HFFc6 (cell line): ENCODE data around the gene PRM1. TPM values are rescaled to one million over a fixed set of nuclear protein-coding genes. Genes with fewer than 3 reads are reported as not detected.

Experiments
- DNase-seq: peaks from one replicate; pipeline ENCODE4 v3.0.0-alpha.2; 2018
- H3K27ac Mint-ChIP-seq: 2 replicates; pipeline ENCODE4 v1.8.0; 2020; ENCODE audit warnings: mild to moderate bottlenecking, mixed read lengths
- H3K27me3 Mint-ChIP-seq: 2 replicates; pipeline ENCODE4 v1.8.0; 2021; ENCODE audit warnings: mild to moderate bottlenecking, moderate library complexity, mixed read lengths; ENCODE audit not compliant: insufficient read depth
- H3K36me3 Mint-ChIP-seq: 2 replicates; pipeline ENCODE4 v1.8.0; 2021; ENCODE audit warnings: low read depth, mixed read lengths
- H3K4me1 Mint-ChIP-seq: 2 replicates; pipeline ENCODE4 v1.8.0; 2020; ENCODE audit warnings: low read depth, mixed read lengths
- H3K4me3 Mint-ChIP-seq: 2 replicates; pipeline ENCODE4 v1.8.0; 2020; ENCODE audit warnings: mild to moderate bottlenecking, moderate library complexity, mixed read lengths
- H3K9me3 Mint-ChIP-seq: 2 replicates; pipeline ENCODE4 v1.8.0; 2020; ENCODE audit warnings: mild to moderate bottlenecking, mixed read lengths
- total RNA-seq, 6 experiments: library from RNA; stranded (reverse); fragmentation: NEBNext Ultra II Directional; extraction: Animal tissue kit (Norgen Biotek cat#: 25700); gene quantifications; 2 replicates in 1 of 6; 3 replicates in 5 of 6; pipeline ENCODE4 v1.2.3, GENCODE V29; 2021
- TF ChIP-seq, protein P1 (sequence below): fragments of 200-600 bp; sonication (generic); IDR thresholded peaks from 2 replicates; pipeline ENCODE4 v1.5.0; 2021; ENCODE audit warnings: antibody characterized with exemption, mild to moderate bottlenecking

PRM1 gene
- total RNA-seq, 6 experiments from 2014 or later = not detected

DNA sequence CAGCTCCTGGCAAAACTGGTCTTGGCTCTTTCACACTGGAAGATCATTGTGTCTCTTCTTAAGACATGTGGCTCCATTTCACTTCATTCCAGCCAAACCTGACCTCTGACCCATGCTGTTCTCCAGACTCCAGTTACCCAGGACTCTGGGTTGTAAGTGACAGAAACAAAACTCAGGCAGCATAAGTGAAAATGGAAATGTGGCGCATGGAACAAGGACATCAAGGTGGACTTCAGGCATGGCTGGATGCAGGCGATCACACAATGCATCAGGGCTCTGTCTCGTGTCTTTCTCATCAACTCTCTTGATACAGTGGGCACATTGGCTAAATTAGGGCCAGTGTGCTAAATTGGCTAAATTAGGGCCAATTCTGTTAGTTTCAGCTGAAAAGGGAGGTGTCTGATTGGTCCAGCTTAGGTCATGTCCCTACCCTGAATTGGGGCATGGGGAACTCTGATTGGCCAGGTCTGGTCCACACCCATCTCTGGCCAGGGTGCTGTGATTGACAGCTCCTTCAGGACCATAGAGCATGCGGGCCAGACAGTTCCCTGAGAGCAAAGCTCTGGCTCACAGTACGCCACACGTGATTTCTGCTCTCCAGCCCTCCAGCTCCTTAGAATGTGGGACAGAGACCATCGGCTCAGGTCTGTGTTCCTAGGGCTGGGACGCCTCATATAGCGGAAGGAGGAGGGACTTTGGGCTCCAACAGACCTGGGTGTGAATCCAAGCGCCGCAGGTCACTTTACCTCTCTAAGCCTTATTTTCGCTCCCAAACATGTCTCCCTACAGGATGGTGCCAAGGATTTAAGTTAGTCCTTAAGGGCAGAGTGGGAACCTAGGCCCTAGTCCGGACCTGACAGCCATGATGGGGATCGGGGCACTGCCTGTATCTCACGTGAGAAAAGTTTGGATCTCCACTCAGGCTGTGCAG is 42.6 kb downstream of the PRM1 start:
- no peak for DNase-seq
- H3K4me3 Mint-ChIP-seq = no peak overlapping the region
- TF ChIP-seq, protein P1, sequence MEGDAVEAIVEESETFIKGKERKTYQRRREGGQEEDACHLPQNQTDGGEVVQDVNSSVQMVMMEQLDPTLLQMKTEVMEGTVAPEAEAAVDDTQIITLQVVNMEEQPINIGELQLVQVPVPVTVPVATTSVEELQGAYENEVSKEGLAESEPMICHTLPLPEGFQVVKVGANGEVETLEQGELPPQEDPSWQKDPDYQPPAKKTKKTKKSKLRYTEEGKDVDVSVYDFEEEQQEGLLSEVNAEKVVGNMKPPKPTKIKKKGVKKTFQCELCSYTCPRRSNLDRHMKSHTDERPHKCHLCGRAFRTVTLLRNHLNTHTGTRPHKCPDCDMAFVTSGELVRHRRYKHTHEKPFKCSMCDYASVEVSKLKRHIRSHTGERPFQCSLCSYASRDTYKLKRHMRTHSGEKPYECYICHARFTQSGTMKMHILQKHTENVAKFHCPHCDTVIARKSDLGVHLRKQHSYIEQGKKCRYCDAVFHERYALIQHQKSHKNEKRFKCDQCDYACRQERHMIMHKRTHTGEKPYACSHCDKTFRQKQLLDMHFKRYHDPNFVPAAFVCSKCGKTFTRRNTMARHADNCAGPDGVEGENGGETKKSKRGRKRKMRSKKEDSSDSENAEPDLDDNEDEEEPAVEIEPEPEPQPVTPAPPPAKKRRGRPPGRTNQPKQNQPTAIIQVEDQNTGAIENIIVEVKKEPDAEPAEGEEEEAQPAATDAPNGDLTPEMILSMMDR = no peak
- H3K36me3 Mint-ChIP-seq = no peaks in the 10 kb centered on the region
- peaks cover 2% of the 10 kb centered on the region; the same call in 1 of the 2 replicates for H3K27me3 Mint-ChIP-seq
- no peak overlapping the region for H3K27ac Mint-ChIP-seq
- H3K4me1 Mint-ChIP-seq = peaks cover 22% of the 10 kb centered on the region
- no peaks in the 10 kb centered on the region for H3K9me3 Mint-ChIP-seq

DNA sequence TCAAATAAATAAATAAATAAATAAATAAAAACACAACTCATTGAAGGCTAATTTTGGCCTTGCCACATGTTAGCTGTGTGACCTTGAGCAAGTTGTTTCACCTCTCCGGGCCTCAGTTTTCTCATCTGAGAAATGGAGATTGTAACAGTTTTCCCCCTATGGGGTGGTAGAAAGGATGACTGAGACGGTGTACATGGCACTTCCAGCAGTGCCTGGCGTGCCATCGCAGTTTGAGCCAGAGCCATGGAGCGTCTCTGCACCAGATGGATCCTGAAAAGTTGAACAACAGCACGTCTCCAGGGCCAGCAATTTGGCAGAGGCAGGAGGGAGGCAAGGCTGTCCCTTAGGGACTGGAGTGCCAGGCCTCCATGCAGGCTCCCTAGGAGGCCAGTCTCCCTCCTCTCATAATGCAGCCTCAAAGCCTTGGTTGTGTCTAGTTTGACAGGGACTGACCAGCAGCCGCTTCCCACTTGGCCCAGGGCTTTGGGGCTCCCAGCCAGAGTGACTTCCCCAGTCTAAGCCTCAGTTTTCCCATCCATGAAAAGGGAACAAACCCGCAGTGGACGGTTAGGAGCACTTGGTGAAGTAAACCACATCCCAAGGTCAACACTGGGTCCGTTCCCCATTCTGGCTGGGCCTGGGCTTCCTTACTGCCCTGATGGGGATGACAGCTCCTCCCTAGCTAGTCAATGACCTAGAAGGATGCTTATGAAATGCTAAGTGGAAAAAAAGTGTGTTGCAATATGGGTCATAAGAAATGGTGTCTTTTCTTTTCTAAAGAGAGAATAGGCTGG is 44.5 kb downstream of the PRM1 start:
- Mint-ChIP-seq H3K4me3 (no peak overlapping the region), H3K36me3 (no peaks in the 10 kb centered on the region)

DNA sequence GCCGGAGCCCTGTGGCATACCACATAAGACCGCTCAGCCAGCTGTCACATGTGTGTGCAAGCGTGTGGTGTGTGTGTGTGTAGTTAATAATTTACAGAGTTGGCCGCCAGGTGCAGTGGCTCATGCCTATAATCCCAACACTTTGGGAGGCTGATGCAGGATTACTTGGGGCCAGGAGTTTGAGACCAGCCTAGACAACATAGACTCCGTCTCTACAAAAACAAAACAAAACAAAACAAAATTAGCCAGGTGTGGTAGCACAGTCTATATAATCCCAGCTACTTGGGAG is 45.5 kb downstream of the PRM1 start:
- DNase-seq = no peak
- TF ChIP-seq, protein P1 = no peak; the same call in 1 of the 2 replicates
- Mint-ChIP-seq H3K27me3 (peaks cover 3% of the 10 kb centered on the region; the same call in 1 of the 2 replicates), H3K4me3 (no peak overlapping the region), H3K27ac (no peak overlapping the region), H3K4me1 (peaks cover 29% of the 10 kb centered on the region), H3K36me3 (no peaks in the 10 kb centered on the region), H3K9me3 (no peaks in the 10 kb centered on the region)

More for the DNA sequence above, 44.5 kb downstream of the PRM1 start:
- no peak for DNase-seq
- no peaks in the 10 kb centered on the region for H3K9me3 Mint-ChIP-seq
- TF ChIP-seq, protein P1 = no peak
- H3K27me3 Mint-ChIP-seq = peaks cover 2% of the 10 kb centered on the region; the same call in 1 of the 2 replicates
- H3K4me1 Mint-ChIP-seq = peaks cover 29% of the 10 kb centered on the region
- H3K27ac Mint-ChIP-seq = no peak overlapping the region

DNA sequence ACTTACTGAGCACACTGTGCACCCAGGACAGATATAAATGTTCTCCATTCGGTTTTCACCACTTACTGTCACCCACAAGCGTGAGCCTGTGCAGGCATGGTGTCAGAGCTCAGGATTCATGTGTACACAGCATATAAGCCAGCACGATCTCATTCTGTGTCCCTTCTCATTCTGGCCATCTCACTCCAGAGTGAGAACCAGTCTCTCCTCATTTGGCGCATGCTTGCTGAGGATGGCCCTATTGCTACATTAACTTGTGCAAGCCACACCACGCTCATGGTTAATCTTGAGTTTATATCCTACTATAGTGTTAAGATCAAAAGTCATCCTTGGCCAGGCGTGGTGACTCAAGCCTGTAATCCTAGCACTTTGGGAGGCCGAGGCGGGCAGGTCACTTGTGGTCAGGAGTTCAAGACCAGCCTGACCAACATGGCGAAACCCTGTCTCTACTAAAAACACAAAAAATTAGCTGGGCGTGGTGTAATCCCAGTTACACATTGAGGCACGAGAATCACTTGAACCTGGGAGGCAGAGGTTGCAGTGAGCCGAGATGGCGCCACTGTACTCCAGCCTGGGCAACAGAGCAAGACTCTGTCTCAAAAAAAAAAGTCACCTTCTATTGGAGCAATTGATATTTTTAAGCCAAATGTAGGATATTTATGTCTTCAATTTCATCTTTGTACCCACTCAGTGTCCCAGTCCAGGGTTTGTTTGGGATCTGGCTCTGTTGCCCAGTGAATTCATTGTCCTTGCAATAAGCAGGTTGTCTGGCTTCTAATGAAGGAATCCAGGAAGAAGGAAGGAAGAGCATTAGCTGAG is 46.0 kb downstream of the PRM1 start:
- peaks cover 2% of the 10 kb centered on the region; the same call in 1 of the 2 replicates for H3K27me3 Mint-ChIP-seq
- H3K27ac Mint-ChIP-seq = peak overlapping the region; percentile 22; the same call in 1 of the 2 replicates
- no peak overlapping the region for H3K4me3 Mint-ChIP-seq
- H3K36me3 Mint-ChIP-seq = no peaks in the 10 kb centered on the region
- no peak for DNase-seq
- H3K9me3 Mint-ChIP-seq = no peaks in the 10 kb centered on the region
- H3K4me1 Mint-ChIP-seq = peaks cover 29% of the 10 kb centered on the region
- TF ChIP-seq, protein P1 = 0 out of 2 replicates have a peak, but pooled peaks have one; percentile 8
